SK-N-SH (cell line): Measurements from ENCODE around the gene ATP6V0E2. TPM values are rescaled to one million over a fixed set of nuclear protein-coding genes. Genes with fewer than 3 reads are reported as not detected.

Source experiments
- CTCF ChIA-PET: fragments of 300-600, 350-600 bp; formaldehyde crosslinking; extraction: SDS; loops from one replicate; lab custom pipeline; 2021; lab: Yijun Ruan, JAX
- POLR2A ChIA-PET: fragments of 350-600 bp; sonication (Branson Sonifier 250); formaldehyde crosslinking; extraction: SDS; loops from one replicate; lab custom pipeline; 2020; ENCODE audit warnings: antibody characterized with exemption, inconsistent platforms; lab: Yijun Ruan, JAX
- DNase-seq: peaks from one replicate; pipeline ENCODE4 v3.0.0; 2012
- H2AFZ ChIP-seq: fragments of 200-600 bp; sonication (generic); 2 replicates; pipeline ENCODE4 v1.8.1; 2016; ENCODE audit warnings: antibody characterized with exemption, mild to moderate bottlenecking, low read depth
- H3F3A ChIP-seq: fragments of 200-600 bp; sonication (generic); replicated peaks from 2 replicates; pipeline ENCODE3; 2016; ENCODE audit warnings: antibody characterized with exemption, mild to moderate bottlenecking; ENCODE audit not compliant: insufficient read depth
- H3K27ac ChIP-seq, 2 experiments: fragments of 200-500 bp in 1 of 2; fragments of 200-600 bp in 1 of 2; sonication (Bioruptor generic) in 1 of 2; sonication (generic), shearing (Covaris generic) in 1 of 2; 2 replicates each; pipeline versions ENCODE4 v1.5.1 to v1.6.1; 2014 to 2016; ENCODE audit warnings: low read depth in 2 of 2, inconsistent platforms in 1 of 2, low read length in 1 of 2, mild to moderate bottlenecking in 1 of 2, mixed read lengths in 1 of 2
- H3K27me3 ChIP-seq: fragments of 200-600 bp; sonication (generic), shearing (Covaris generic); 2 replicates; pipeline ENCODE4 v1.6.1; 2016; ENCODE audit warnings: mixed run types; ENCODE audit not compliant: insufficient read depth
- H3K36me3 ChIP-seq, 2 experiments: fragments of 200-500 bp in 1 of 2; fragments of 200-600 bp in 1 of 2; sonication (Bioruptor generic) in 1 of 2; sonication (generic) in 1 of 2; replicated peaks in 1 of 2; 2 replicates each; pipeline versions ENCODE3 to v1.5.1; 2014 to 2016; ENCODE audit warnings: low read length in 1 of 2, mild to moderate bottlenecking in 1 of 2; ENCODE audit not compliant: insufficient read depth in 2 of 2, control insufficient read depth in 1 of 2
- H3K4me1 ChIP-seq, 2 experiments: fragments of 200-500 bp in 1 of 2; fragments of 200-600 bp in 1 of 2; sonication (Bioruptor generic) in 1 of 2; sonication (generic), shearing (Covaris generic) in 1 of 2; 2 replicates each; pipeline versions ENCODE4 v1.5.1 to v1.6.1; 2014 to 2016; ENCODE audit warnings: low read depth in 1 of 2, low read length in 1 of 2, mixed run types in 1 of 2; ENCODE audit not compliant: insufficient read depth in 2 of 2, control insufficient read depth in 1 of 2
- H3K4me2 ChIP-seq: fragments of 200-600 bp; sonication (generic), shearing (Covaris generic); 2 replicates; pipeline ENCODE4 v1.6.1; 2017; ENCODE audit warnings: mixed run types
- H3K4me3 ChIP-seq, 2 experiments: fragments of 200-500 bp in 1 of 2; fragments of 200-600 bp in 1 of 2; sonication (Bioruptor generic) in 1 of 2; sonication (generic), shearing (Covaris generic) in 1 of 2; 2 replicates each; pipeline versions ENCODE4 v1.5.1 to v1.8.1; 2014 to 2016; ENCODE audit warnings: low read depth in 2 of 2, inconsistent platforms in 1 of 2, low read length in 1 of 2, mild to moderate bottlenecking in 1 of 2, mixed read lengths in 1 of 2, moderate library complexity in 1 of 2
- H3K79me2 ChIP-seq: fragments of 200-600 bp; sonication (generic); 2 replicates; pipeline ENCODE4 v1.8.1; 2017; ENCODE audit warnings: mild to moderate bottlenecking; ENCODE audit not compliant: insufficient read depth
- H3K9ac ChIP-seq: fragments of 200-600 bp; sonication (generic); 2 replicates; pipeline ENCODE4 v1.6.1; 2017; ENCODE audit warnings: mixed run types
- H3K9me2 ChIP-seq: fragments of 200-600 bp; sonication (generic); 2 replicates; pipeline ENCODE4 v1.6.1; 2017; ENCODE audit warnings: mixed run types
- H3K9me3 ChIP-seq: fragments of 200-600 bp; sonication (generic); 2 replicates; pipeline ENCODE4 v1.6.1; 2017; ENCODE audit warnings: mixed run types, mild to moderate bottlenecking, moderate library complexity
- H4K20me1 ChIP-seq: fragments of 200-600 bp; sonication (generic); 2 replicates; pipeline ENCODE4 v1.6.1; 2017; ENCODE audit warnings: mild to moderate bottlenecking, mixed run types; ENCODE audit not compliant: insufficient read depth
- CHD2 ChIP-seq: fragments of 150-350 bp; IDR thresholded peaks from 2 replicates; pipeline ENCODE4 v1.6.1; 2018; ENCODE audit warnings: low read length; ENCODE audit not compliant: partially characterized antibody
- EZH2phosphoT487 ChIP-seq: fragments of 200-600 bp; sonication (generic); IDR thresholded peaks from 2 replicates; pipeline ENCODE4 v1.6.1; 2017; ENCODE audit warnings: low read depth, mixed run types, mild to moderate bottlenecking, antibody characterized with exemption, moderate library complexity, borderline replicate concordance
- FOSL2 ChIP-seq: IDR thresholded peaks from 2 replicates; pipeline ENCODE4 v1.4.0; 2012; ENCODE audit warnings: low read depth, mild to moderate bottlenecking, moderate library complexity, borderline replicate concordance
- GABPA ChIP-seq: IDR thresholded peaks from 2 replicates; pipeline ENCODE4 v1.4.0; 2012; ENCODE audit warnings: low read depth, mild to moderate bottlenecking
- IRF3 ChIP-seq: fragments of 150-350 bp; IDR thresholded peaks from 2 replicates; pipeline ENCODE4 v1.6.1; 2016; ENCODE audit warnings: mild to moderate bottlenecking, low read depth, low read length
- JUND ChIP-seq: IDR thresholded peaks from 2 replicates; pipeline ENCODE4 v1.4.0; 2012
- MAX ChIP-seq: IDR thresholded peaks from 2 replicates; pipeline ENCODE4 v1.4.0; 2012; ENCODE audit warnings: low read depth
- NRF1 ChIP-seq: IDR thresholded peaks from 2 replicates; pipeline ENCODE4 v1.6.1; 2012; ENCODE audit warnings: low read depth, mild to moderate bottlenecking, low read length
- POLR2AphosphoS5 ChIP-seq: IDR thresholded peaks from 2 replicates; pipeline ENCODE4 v1.6.1; 2012; ENCODE audit warnings: low read depth, low read length
- RAD21 ChIP-seq: IDR thresholded peaks from 2 replicates; pipeline ENCODE4 v1.6.1; 2012; ENCODE audit warnings: mild to moderate bottlenecking, low read length
- RCOR1 ChIP-seq: fragments of 150-350 bp; IDR thresholded peaks from 2 replicates; pipeline ENCODE4 v1.6.1; 2017; ENCODE audit warnings: antibody characterized with exemption, low read length
- SIN3A ChIP-seq: IDR thresholded peaks from 2 replicates; pipeline ENCODE4 v1.6.1; 2012; ENCODE audit warnings: low read depth, mild to moderate bottlenecking, low read length, moderate library complexity, borderline replicate concordance
- TAF1 ChIP-seq: IDR thresholded peaks from 2 replicates; pipeline ENCODE4 v1.6.1; 2012; ENCODE audit warnings: low read depth, mild to moderate bottlenecking, low read length, moderate library complexity, borderline replicate concordance
- TEAD4 ChIP-seq: IDR thresholded peaks from 2 replicates; pipeline ENCODE4 v1.4.0; 2012; ENCODE audit warnings: mild to moderate bottlenecking, borderline replicate concordance; ENCODE audit not compliant: insufficient read depth
- ZBTB33 ChIP-seq: IDR thresholded peaks from 2 replicates; pipeline ENCODE4 v1.4.0; 2012; ENCODE audit warnings: low read depth, borderline replicate concordance
- WGBS: methylation state at CpG from one replicate; pipeline ENCODE4 v1.1.6; 2017; ENCODE audit warnings: low lambda C conversion rate; 5-methylcytosine and 5-hydroxymethylcytosine counted together
- polyA plus RNA-seq, 3 experiments: library from polyadenylated mRNA; depleted of rRNA; stranded (reverse); fragments of >200 nt; gene quantifications; 2 replicates each; pipeline ENCODE4 v1.2.3, GENCODE V29; 2012

ATP6V0E2 gene
- polyA plus RNA-seq, 1 of the 3 experiments (the other 2 are of a cell fraction): 49.6 TPM

GRCh38 chr7:149881328-149882247 lies 7.8 kb downstream of the ATP6V0E2 start (continued):
- TF ChIP-seq IRF3 (no peak), TAF1 (no peak), TEAD4 (no peak), CHD2 (no peak), ZBTB33 (no peak), EZH2phosphoT487 (no peak)

GRCh38 chr7:149882248-149883047 lies 8.7 kb downstream of the ATP6V0E2 start:
- no peaks in the 10 kb centered on the region for H3F3A ChIP-seq
- peaks cover 0 to 4% of the 10 kb centered on the region in 2 experiments for H3K36me3 ChIP-seq
- H3K9ac ChIP-seq: no peak overlapping the region
- TF ChIP-seq IRF3 (no peak), SIN3A (no peak), JUND (no peak), GABPA (no peak), RCOR1 (no peak), FOSL2 (no peak), MAX (no peak), EZH2phosphoT487 (no peak), TAF1 (no peak), RAD21 (no peak), NRF1 (no peak), POLR2AphosphoS5 (no peak)
- TF ChIP-seq, all 33 proteins: peak for 0
- Histone ChIP-seq H3K27ac (no peak overlapping the region), H3K27me3 (no peaks in the 10 kb centered on the region), H4K20me1 (no peaks in the 10 kb centered on the region), H3K4me1 (no peaks in the 10 kb centered on the region; a peak in 1 of 4 replicates), H2AFZ (no peak overlapping the region), H3K4me2 (no peak overlapping the region), H3K9me2 (no peaks in the 10 kb centered on the region), H3K9me3 (no peaks in the 10 kb centered on the region), H3K79me2 (no peaks in the 10 kb centered on the region), H3K4me3 (no peak overlapping the region)
- ChIA-PET CTCF (interaction anchor here (0.7 to 3.2 kb wide), 13 partner anchors 8 to 621 kb away, joined by 3 to 17 read pairs (median 4); partner anchors contain the start of genes ACTR3C, ATP6V0E2, LRRC61 and ZNF783), POLR2A (no interaction called here)
- no peak for DNase-seq
- WGBS: 93% methylated on average over 10 of the region's 11 CpGs
